Upper lobe of left lung (tissue), 6 donors: ENCODE measurements around the gene LAMB4. TPM values are rescaled to one million over a fixed set of nuclear protein-coding genes. Genes with fewer than 3 reads are reported as not detected.

ENCODE experiments used
- ATAC-seq, 2 donors: fragments of 200-7000 bp; cut with Tn5 transposase; one replicate each; pipeline ENCODE4 v1.9.1; 2022; ENCODE audit warnings: mild to moderate bottlenecking in 2 of 2, moderate library complexity in 2 of 2; ENCODE audit not compliant: low FRiP score in 2 of 2
- DNase-seq, 2 donors: peaks; one replicate each; pipeline ENCODE4 v3.0.0-alpha.2; 2019 to 2020
- H3K27ac ChIP-seq, 4 donors: fragments of 200-600 bp; sonication (generic); one replicate each; pipeline ENCODE4 v1.5.1; 2016 to 2019
- H3K27me3 ChIP-seq, 4 donors: fragments of 200-600 bp; sonication (generic); one replicate each; pipeline ENCODE4 v1.5.1; 2017 to 2019
- H3K36me3 ChIP-seq, 4 donors: fragments of 200-600 bp; sonication (generic); one replicate each; pipeline ENCODE4 v1.5.1; 2016 to 2019
- H3K4me1 ChIP-seq, 4 donors: fragments of 200-600 bp; sonication (generic); one replicate each; pipeline ENCODE4 v1.5.1; 2018 to 2019
- H3K4me3 ChIP-seq, 4 donors: fragments of 200-600 bp; sonication (generic); one replicate each; pipeline ENCODE4 v1.5.1; 2017 to 2019; ENCODE audit warnings: mild to moderate bottlenecking in 2 of 4, moderate library complexity in 1 of 4
- H3K9me3 ChIP-seq, 4 donors: fragments of 200-600 bp; sonication (generic); one replicate each; pipeline ENCODE4 v1.5.1; 2018 to 2019
- CTCF ChIP-seq, 6 experiments: fragments of 450-650 bp in 4 of 6; fragments of 200-600 bp in 2 of 6; sonication (generic) in 2 of 6; IDR thresholded peaks; one replicate each; pipeline ENCODE4 v1.5.1; 2016 to 2019; ENCODE audit warnings: antibody characterized with exemption in 6 of 6
- EP300 ChIP-seq, 4 donors: sonication (generic); formaldehyde crosslinking; IDR thresholded peaks; one replicate each; pipeline ENCODE4 v1.5.1; 2017; ENCODE audit warnings: antibody characterized with exemption in 4 of 4, control low read depth in 2 of 4
- POLR2A ChIP-seq, 4 donors: fragments of 450-650 bp; IDR thresholded peaks; one replicate each; pipeline ENCODE4 v1.5.1; 2016 to 2017; ENCODE audit warnings: antibody characterized with exemption in 4 of 4, mild to moderate bottlenecking in 2 of 4
- POLR2AphosphoS5 ChIP-seq, 2 donors: sonication (generic); formaldehyde crosslinking; IDR thresholded peaks; one replicate each; pipeline ENCODE4 v1.5.1; 2017; ENCODE audit warnings: antibody characterized with exemption in 2 of 2
- WGBS, 2 donors: methylation state at CpG; one replicate each; pipeline ENCODE4 v1.1.5; 2017 to 2018; 5-methylcytosine and 5-hydroxymethylcytosine counted together
- total RNA-seq, 6 donors: library from RNA; depleted of rRNA in 4 of 6; stranded (reverse); fragments of >200 nt in 4 of 6; gene quantifications; one replicate each; pipeline versions ENCODE4 v1.1.0 to v1.2.1, GENCODE V29; 2016 to 2021
- donor health status: DM: no; HTN: no; CAD: no; lungs with moderate emphysema.
- donor health status: DM: no; HTN: yes; CAD: no; lungs with severe emphysema.

LAMB4 gene
- total RNA-seq, 6 donors from 2014 or later = 0.10 to 18.9 (median 0.47) TPM; not detected in 2

DNA sequence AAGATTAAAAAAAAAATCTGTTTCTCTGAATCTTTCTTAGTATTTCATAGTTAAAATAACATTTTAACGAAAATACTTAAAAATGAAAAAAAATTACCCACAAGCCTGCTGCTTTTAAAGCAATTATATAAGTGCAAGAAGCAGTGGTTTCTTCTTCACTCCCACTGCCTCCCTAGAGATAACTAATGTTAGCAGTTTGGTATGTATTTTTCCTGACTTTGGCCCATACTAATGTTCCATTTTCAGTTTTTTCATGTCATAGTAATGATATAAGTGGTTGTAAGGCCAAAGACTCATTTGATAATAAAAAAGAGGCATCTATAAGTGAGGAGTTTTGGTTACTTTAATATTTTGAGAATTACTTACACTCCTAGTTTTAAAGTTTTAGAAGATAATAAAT, 102.9 kb downstream of the LAMB4 start:
- Histone ChIP-seq H3K27me3 (no peaks in the 10 kb centered on the region), H3K4me1 (no peaks in the 10 kb centered on the region), H3K9me3 (no peaks in the 10 kb centered on the region), H3K36me3 (no peaks in the 10 kb centered on the region), H3K27ac (no peak overlapping the region), H3K4me3 (no peak overlapping the region)
- ATAC-seq (no peak), DNase-seq (no peak)
- 62 to 79% methylated on average over 1 of the region's 1 CpG for WGBS, 2 donors
- TF ChIP-seq POLR2A (IDR thresholded peaks at IDR 0.05) (no peak), EP300 (IDR thresholded peaks at IDR 0.05) (no peak), CTCF (IDR thresholded peaks at IDR 0.05) (no peak), POLR2AphosphoS5 (IDR thresholded peaks at IDR 0.05) (no peak)

DNA sequence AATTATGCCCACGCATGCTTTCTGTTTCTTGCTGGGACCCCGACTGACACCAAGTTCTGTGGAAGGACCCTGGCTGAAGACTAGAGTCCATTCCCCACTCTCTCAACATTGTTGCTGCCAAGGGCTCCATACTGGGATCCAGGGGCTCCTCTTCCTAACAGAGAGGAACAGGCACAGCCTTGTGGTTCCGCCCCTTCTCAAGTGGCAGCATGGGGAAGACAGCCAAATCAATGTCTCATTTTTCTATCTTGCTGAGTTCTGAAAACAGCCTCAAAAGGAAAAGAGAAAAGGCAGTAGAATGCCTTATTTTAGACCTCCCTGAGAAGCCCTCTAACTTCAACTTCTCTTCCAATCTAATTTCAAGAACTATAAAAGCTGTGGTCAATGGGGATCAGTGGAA, 103.5 kb downstream of the LAMB4 start:
- Histone ChIP-seq H3K4me3 (no peak overlapping the region), H3K27ac (no peak overlapping the region), H3K9me3 (no peaks in the 10 kb centered on the region), H3K27me3 (no peaks in the 10 kb centered on the region), H3K4me1 (no peaks in the 10 kb centered on the region), H3K36me3 (no peaks in the 10 kb centered on the region)
- DNase-seq (no peak), ATAC-seq (no peak)
- WGBS, 2 donors = 88 to 92% methylated on average over 3 of the region's 3 CpGs
- TF ChIP-seq CTCF (IDR thresholded peaks at IDR 0.05) = no peak
- no peak for TF ChIP-seq POLR2AphosphoS5 (IDR thresholded peaks at IDR 0.05)
- TF ChIP-seq EP300 (IDR thresholded peaks at IDR 0.05) = no peak
- no peak for TF ChIP-seq POLR2A (IDR thresholded peaks at IDR 0.05)

- Histone ChIP-seq H3K27ac (no peak overlapping the region), H3K9me3 (no peaks in the 10 kb centered on the region), H3K4me3 (no peak overlapping the region), H3K27me3 (no peaks in the 10 kb centered on the region), H3K4me1 (no peaks in the 10 kb centered on the region), H3K36me3 (no peaks in the 10 kb centered on the region)
- no peak for ATAC-seq
- DNase-seq = no peak
- 62 to 74% methylated on average over 5 of the region's 5 CpGs for WGBS, 2 donors
- TF ChIP-seq EP300 (IDR thresholded peaks at IDR 0.05) (no peak), POLR2A (IDR thresholded peaks at IDR 0.05) (no peak), CTCF (IDR thresholded peaks at IDR 0.05) (no peak), POLR2AphosphoS5 (IDR thresholded peaks at IDR 0.05) (no peak)
Observed at GRCh38 chr7:108026116-108026515, 104.0 kb downstream of the LAMB4 start.

- DNase-seq (no peak), ATAC-seq (no peak)
- WGBS, 2 donors = 87 to 94% methylated on average over 6 of the region's 6 CpGs
Observed at GRCh38 chr7:108024538-108024937, 105.6 kb downstream of the LAMB4 start.

DNA sequence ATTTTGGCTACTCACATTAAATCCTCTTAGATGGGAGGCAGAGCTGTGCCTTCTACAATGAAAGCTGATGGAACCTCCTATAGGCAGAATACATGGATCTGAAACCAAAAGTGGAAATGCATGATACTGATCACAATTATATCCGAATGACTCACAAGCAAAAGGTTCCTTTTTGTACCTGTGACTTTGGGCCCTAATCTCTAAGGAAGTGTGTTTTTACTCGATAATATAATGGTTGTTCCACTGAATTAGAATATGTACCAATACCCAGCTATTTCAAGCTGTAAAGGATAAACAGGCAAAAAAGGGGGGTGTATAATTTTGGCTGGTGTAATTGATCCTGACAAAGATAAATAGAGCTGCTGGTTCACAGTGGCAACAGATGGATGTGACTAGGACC, 109.6 kb downstream of the LAMB4 start:
- Histone ChIP-seq H3K27me3 (no peaks in the 10 kb centered on the region), H3K4me3 (no peak overlapping the region), H3K27ac (no peak overlapping the region), H3K9me3 (no peaks in the 10 kb centered on the region), H3K36me3 (no peaks in the 10 kb centered on the region), H3K4me1 (no peaks in the 10 kb centered on the region)
- ATAC-seq (no peak), DNase-seq (no peak)
- 60 to 68% methylated on average over 2 of the region's 2 CpGs for WGBS, 2 donors
- TF ChIP-seq POLR2A (IDR thresholded peaks at IDR 0.05) (no peak), POLR2AphosphoS5 (IDR thresholded peaks at IDR 0.05) (no peak), CTCF (IDR thresholded peaks at IDR 0.05) (no peak), EP300 (IDR thresholded peaks at IDR 0.05) (no peak)

More at GRCh38 chr7:108024538-108024937, 105.6 kb downstream of the LAMB4 start:
- Histone ChIP-seq H3K27me3 (no peaks in the 10 kb centered on the region), H3K9me3 (no peaks in the 10 kb centered on the region), H3K36me3 (no peaks in the 10 kb centered on the region), H3K4me3 (no peak overlapping the region), H3K4me1 (no peaks in the 10 kb centered on the region), H3K27ac (no peak overlapping the region)
- no peak for TF ChIP-seq POLR2AphosphoS5 (IDR thresholded peaks at IDR 0.05)
